HepG2 (cell line): ENCODE data around the gene MDH1B. TPM values are rescaled to one million over a fixed set of nuclear protein-coding genes. Genes with fewer than 3 reads are reported as not detected.

Source experiments
- ATAC-seq: fragments of 200-7000 bp; cut with Tn5 transposase; 3 replicates; pipeline ENCODE4 v1.9.1; 2020; ENCODE audit warnings: mild to moderate bottlenecking, moderate library complexity
- BruUV-seq: library from RNA; stranded (reverse); fragments of 400-500 nt; replicated peaks from 2 replicates; lab custom pipeline; 2021; lab: Mats Ljungman, UMichigan
- CTCF ChIA-PET: fragments of 300-600 bp; formaldehyde crosslinking; extraction: SDS; loops from one replicate; lab custom pipeline; 2021; ENCODE audit warnings: low total read pairs, inconsistent platforms, low intra/inter-chr PET ratio; lab: Yijun Ruan, JAX
- POLR2A ChIA-PET: fragments of 350-600 bp; sonication (Branson Sonifier 250); formaldehyde crosslinking; loops from one replicate; lab custom pipeline; 2020; ENCODE audit warnings: antibody characterized with exemption, inconsistent platforms; lab: Yijun Ruan, JAX
- DNase-seq: peaks from one replicate; pipeline ENCODE4 v3.0.0-alpha.2; 2015; ENCODE audit warnings: low spot score
- FAIRE-seq: peaks from 3 replicates; lab custom pipeline; 2011; peaks lifted over from hg19 to GRCh38; lab: Jason Lieb, UNC
- H2AFZ ChIP-seq: one replicate; pipeline ENCODE4 v1.6.1; 2011; ENCODE audit warnings: low read length, inconsistent platforms
- H3K27ac ChIP-seq: fragments of 300-600 bp; 3 replicates; pipeline ENCODE4 v1.8.0; 2011; ENCODE audit warnings: mixed run types, mild to moderate bottlenecking, mixed read lengths, low read length, inconsistent platforms; ENCODE audit not compliant: insufficient read depth; ENCODE audit errors: extremely low read length
- H3K27me3 ChIP-seq, 2 experiments: fragments of 200-600 bp in 1 of 2; 2 replicates in 1 of 2; 3 replicates in 1 of 2; pipeline versions ENCODE4 v1.6.0 to v1.8.0; 2011; ENCODE audit warnings: low read length in 2 of 2, mild to moderate bottlenecking in 2 of 2, moderate library complexity in 2 of 2, inconsistent platforms in 1 of 2; ENCODE audit not compliant: insufficient read depth in 2 of 2, control insufficient read depth in 1 of 2
- H3K36me3 ChIP-seq, 2 experiments: fragments of 200-600 bp in 1 of 2; replicated peaks in 1 of 2; 2 replicates in 1 of 2; 3 replicates in 1 of 2; pipeline versions ENCODE4 v1.5.1 to v1.8.0; 2011; ENCODE audit warnings: low read length in 2 of 2, inconsistent platforms in 1 of 2; ENCODE audit not compliant: insufficient read depth in 2 of 2, control insufficient read depth in 1 of 2
- H3K4me1 ChIP-seq: 2 replicates; pipeline ENCODE4 v1.5.1; 2012; ENCODE audit warnings: low read length, inconsistent platforms; ENCODE audit not compliant: insufficient read depth
- H3K4me2 ChIP-seq: 2 replicates; pipeline ENCODE4 v1.6.0; 2011; ENCODE audit warnings: low read depth, low read length, inconsistent platforms
- H3K4me3 ChIP-seq, 3 experiments: fragments of 200-600 bp in 1 of 3; sonication (generic), shearing (Covaris generic) in 1 of 3; replicated peaks in 1 of 3; 2 replicates each; pipeline ENCODE4 v1.5.1; 2011 to 2016; ENCODE audit warnings: low read length in 3 of 3, inconsistent platforms in 2 of 3, low read depth in 2 of 3, mild to moderate bottlenecking in 2 of 3, control low read depth in 1 of 3, mixed read lengths in 1 of 3; ENCODE audit not compliant: insufficient read depth in 1 of 3
- H3K79me2 ChIP-seq: one replicate; pipeline ENCODE4 v1.6.1; 2011; ENCODE audit warnings: low read length, inconsistent platforms; ENCODE audit not compliant: insufficient read depth
- H3K9ac ChIP-seq: 2 replicates; pipeline ENCODE4 v1.6.0; 2011; ENCODE audit warnings: mild to moderate bottlenecking, low read depth, low read length, inconsistent platforms; ENCODE audit not compliant: insufficient read depth
- H3K9me3 ChIP-seq: 2 replicates; pipeline ENCODE4 v1.5.1; 2012; ENCODE audit warnings: mild to moderate bottlenecking, low read length
- H4K20me1 ChIP-seq: 2 replicates; pipeline ENCODE4 v1.6.0; 2011; ENCODE audit warnings: inconsistent platforms, mild to moderate bottlenecking, low read length, moderate library complexity; ENCODE audit not compliant: insufficient read depth
- AGO1 ChIP-seq: fragments of 200-400 bp; formaldehyde crosslinking; IDR thresholded peaks from 2 replicates; pipeline ENCODE4 v1.6.1; 2017; ENCODE audit warnings: mild to moderate bottlenecking, low read depth, low read length, moderate library complexity; ENCODE audit not compliant: poor library complexity, severe bottlenecking
- BCLAF1 ChIP-seq: fragments of 450-650 bp; IDR thresholded peaks from 2 replicates; pipeline ENCODE4 v1.6.1; 2017; ENCODE audit warnings: mild to moderate bottlenecking
- HIVEP1 ChIP-seq: sonication (generic); formaldehyde crosslinking; IDR thresholded peaks from 2 replicates; pipeline ENCODE4 v1.4.0; 2020; ENCODE audit warnings: mild to moderate bottlenecking, missing genetic modification reagents
- HOXA5 ChIP-seq: sonication (generic); formaldehyde crosslinking; IDR thresholded peaks from 2 replicates; pipeline ENCODE4 v1.4.0; 2020; ENCODE audit warnings: missing genetic modification reagents
- MXI1 ChIP-seq: IDR thresholded peaks from 3 replicates; pipeline ENCODE4 v1.6.1; 2012; ENCODE audit warnings: low read depth, low read length, inconsistent platforms, borderline replicate concordance
- NFKBIZ ChIP-seq: IDR thresholded peaks from 2 replicates; pipeline ENCODE4 v1.6.1; 2018; ENCODE audit warnings: missing genetic modification reagents, missing compliant biosample characterization
- NFYB ChIP-seq: sonication (generic); formaldehyde crosslinking; IDR thresholded peaks from 2 replicates; pipeline ENCODE4 v1.4.0; 2020; ENCODE audit warnings: missing genetic modification reagents
- SALL1 ChIP-seq: sonication (generic); formaldehyde crosslinking; IDR thresholded peaks from 2 replicates; pipeline ENCODE4 v1.8.0; 2022; ENCODE audit warnings: mild to moderate bottlenecking, missing genetic modification reagents
- USF2 ChIP-seq, 2 experiments: sonication (generic) in 1 of 2; formaldehyde crosslinking in 1 of 2; IDR thresholded peaks; 2 replicates each; pipeline versions ENCODE4 v1.5.1 to v1.6.1; 2011 to 2020; ENCODE audit warnings: borderline replicate concordance in 1 of 2, low read depth in 1 of 2, low read length in 1 of 2, mild to moderate bottlenecking in 1 of 2, missing genetic modification reagents in 1 of 2, moderate library complexity in 1 of 2
- ZFP36L2 ChIP-seq: sonication (generic); formaldehyde crosslinking; IDR thresholded peaks from 2 replicates; pipeline ENCODE4 v1.4.0; 2020; ENCODE audit warnings: missing genetic modification reagents
- ZIK1 ChIP-seq: sonication (generic); formaldehyde crosslinking; IDR thresholded peaks from 2 replicates; pipeline ENCODE4 v1.5.0; 2020; ENCODE audit warnings: mild to moderate bottlenecking, low read depth, missing genetic modification reagents, borderline replicate concordance
- ZNF614 ChIP-seq: IDR thresholded peaks from 2 replicates; pipeline ENCODE4 v1.6.1; 2018; ENCODE audit warnings: missing biosample characterization, missing genetic modification reagents, inconsistent platforms, borderline replicate concordance
- ZNF878 ChIP-seq: sonication (generic); formaldehyde crosslinking; IDR thresholded peaks from 2 replicates; pipeline ENCODE4 v1.8.1; 2023; ENCODE audit warnings: mild to moderate bottlenecking, missing genetic modification reagents, moderate library complexity
- WGBS: methylation state at CpG from one replicate; pipeline ENCODE4 v1.1.6; 2017; ENCODE audit warnings: low lambda C conversion rate; 5-methylcytosine and 5-hydroxymethylcytosine counted together
- in situ Hi-C: cut with HindIII; loops from 2 replicates; pipeline ENCODE4 v1.10.0; 2017; ENCODE audit warnings: low pct_unique_long_range_greater_than_20kb; ENCODE audit not compliant: extremely low pct_ligation_motif_present
- intact Hi-C: fragments of 100-400 bp; cut with micrococcal nuclease; formaldehyde crosslinking; loops from one replicate; pipeline ENCODE4 v1.10.0; 2022; ENCODE audit not compliant: unreplicated experiment
- polyA plus RNA-seq, 8 experiments: library from polyadenylated mRNA; depleted of rRNA in 3 of 8; stranded (reverse) in 7 of 8; unstranded in 1 of 8; fragments of >200 nt; fragmentation: Illumina TruSeq in 4 of 8; extraction: Trizol in 4 of 8; gene quantifications; 2 replicates each; pipeline versions ENCODE4 v1.2.1 to v1.2.3, GENCODE V29; 2011 to 2016; ENCODE audit warnings: low read depth in 4 of 8, missing spikeins in 1 of 8, mixed read lengths in 1 of 8; ENCODE audit not compliant: insufficient read depth in 1 of 8
- total RNA-seq, 5 experiments: library from RNA; depleted of rRNA; stranded (reverse); fragments of >200 nt; fragmentation: Illumina TruSeq; extraction: Trizol; gene quantifications; 2 replicates each; pipeline ENCODE4 v1.2.3, GENCODE V29; 2016; ENCODE audit warnings: low read depth in 1 of 5

Gene MDH1B
- total and polyA plus RNA-seq, 2 of the 13 experiments (the other 11 are each of a cell fraction or from before 2014, with no cell fraction given), result 0.17 to 0.86 TPM

DNA sequence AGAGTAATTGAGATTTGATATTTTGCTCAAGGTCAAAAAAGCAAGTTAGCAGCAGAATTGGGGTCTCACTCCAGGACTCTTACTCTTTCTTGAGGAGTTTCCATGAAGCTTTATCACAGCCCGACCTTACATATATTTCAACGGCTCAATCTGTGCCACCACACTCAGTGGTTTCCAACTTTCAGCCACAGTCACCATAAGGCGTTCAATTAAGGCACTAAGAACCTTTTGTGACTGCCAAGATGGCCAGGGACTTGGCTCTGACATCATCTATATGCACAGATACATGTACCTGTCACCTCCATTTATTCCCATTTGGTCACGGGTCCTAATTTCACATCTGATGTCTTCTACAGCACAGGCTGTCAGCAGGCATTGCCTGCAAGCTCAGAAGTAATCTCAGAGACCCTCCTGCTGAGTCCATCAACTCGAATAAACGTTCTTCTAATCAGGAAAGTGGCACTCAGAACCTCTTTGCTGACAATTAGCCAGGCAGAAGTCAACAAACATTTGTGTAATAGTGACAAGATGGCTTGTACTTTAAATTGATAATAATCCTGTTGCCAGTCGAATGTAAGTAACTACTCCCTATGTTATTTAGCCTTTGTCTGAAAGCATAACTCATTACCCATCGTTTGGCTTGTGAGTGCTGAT is 63.0 kb downstream of the MDH1B start:
- no peaks in the 10 kb centered on the region for H3K79me2 ChIP-seq
- H3K27me3 ChIP-seq, result peaks cover 0 to 17% of the 10 kb centered on the region in 2 experiments; a peak in 1 of 5 replicates
- no peaks in the 10 kb centered on the region for H4K20me1 ChIP-seq
- H3K9ac ChIP-seq, result no peak overlapping the region
- FAIRE-seq (no peak), ATAC-seq (no peak), DNase-seq (no peak)
- no peaks in the 10 kb centered on the region for H3K9me3 ChIP-seq
- ChIA-PET POLR2A (no interaction called here), CTCF (no interaction called here)
- no peak overlapping the region for H3K4me2 ChIP-seq
- WGBS, result 3% methylated on average over 8 of the region's 8 CpGs
- no peaks in the 10 kb centered on the region for H3K4me1 ChIP-seq
- in situ Hi-C loops, result no loop called here
- no peak overlapping the region for H3K27ac ChIP-seq
- intact Hi-C loops, result no loop called here
- H3K36me3 ChIP-seq, result no peaks in the 10 kb centered on the region
- TF ChIP-seq HOXA5 (no peak), ZIK1 (CRISPR knock-in tag) (no peak), HIVEP1 (CRISPR knock-in tag) (no peak), NFYB (CRISPR knock-in tag) (no peak), SALL1 (CRISPR knock-in tag) (no peak), ZFP36L2 (no peak), NFKBIZ (no peak)
- no TSS peak for BruUV-seq
- H3K4me3 ChIP-seq, result no peak overlapping the region
- H2AFZ ChIP-seq, result no peak overlapping the region

- H3K27me3 ChIP-seq, result peaks cover 0 to 13% of the 10 kb centered on the region in 2 experiments; a peak in 1 of 5 replicates
- FAIRE-seq (no peak), DNase-seq (no peak), ATAC-seq (no peak)
- no TSS peak for BruUV-seq
- in situ Hi-C loops (no loop called here), intact Hi-C loops (no loop called here)
- H3K4me2 ChIP-seq, result no peak overlapping the region
- no peak overlapping the region for H3K27ac ChIP-seq
- ChIA-PET CTCF (no interaction called here), POLR2A (no interaction called here)
- H3K9me3 ChIP-seq, result no peaks in the 10 kb centered on the region
- 7% methylated on average over 8 of the region's 8 CpGs for WGBS
- H3K4me1 ChIP-seq, result no peaks in the 10 kb centered on the region
- H3K79me2 ChIP-seq, result no peaks in the 10 kb centered on the region
- no peak overlapping the region for H3K9ac ChIP-seq
- no peaks in the 10 kb centered on the region for H3K36me3 ChIP-seq
- no peak overlapping the region for H3K4me3 ChIP-seq
- no peak overlapping the region for H2AFZ ChIP-seq
- TF ChIP-seq USF2 (IDR thresholded peaks at IDR 0.05; ENCODE audit: low read depth, low read length) (no peak), USF2 (CRISPR knock-in tag; IDR thresholded peaks at IDR 0.05; ENCODE audit: borderline replicate concordance) (no peak), AGO1 (no peak), MXI1 (no peak), ZNF878 (CRISPR knock-in tag) (no peak), ZNF614 (CRISPR knock-in tag) (no peak), BCLAF1 (no peak)
- no peaks in the 10 kb centered on the region for H4K20me1 ChIP-seq
Observed at GRCh38 chr2:206700156-206700555, 65.0 kb downstream of the MDH1B start.
